K562 (cell line): ENCODE measurements around the gene ARHGAP32. TPM values are rescaled to one million over a fixed set of nuclear protein-coding genes. Genes with fewer than 3 reads are reported as not detected.

Source experiments
- POLR2B ChIP-seq: fragments of 450-650 bp; IDR thresholded peaks from 2 replicates; pipeline ENCODE4 v1.6.1; 2018; ENCODE audit warnings: low read depth; ENCODE audit not compliant: partially characterized antibody
- SMARCC2 ChIP-seq: fragments of 450-650 bp; IDR thresholded peaks from 2 replicates; pipeline ENCODE4 v1.6.1; 2017; ENCODE audit warnings: antibody characterized with exemption, moderate library complexity, mild to moderate bottlenecking, low read depth
- ZBTB7A ChIP-seq: IDR thresholded peaks from 2 replicates; pipeline ENCODE4 v1.6.1; 2011; ENCODE audit warnings: low read depth, mild to moderate bottlenecking, low read length, moderate library complexity, borderline replicate concordance; ENCODE audit not compliant: control insufficient read depth
- ZNF23 ChIP-seq: fragments of 250-450 bp; sonication (Bioruptor Pico); IDR thresholded peaks from 2 replicates; pipeline ENCODE4 v1.4.0; 2020; ENCODE audit warnings: mild to moderate bottlenecking
- polyA plus RNA-seq, 8 experiments: library from polyadenylated mRNA; depleted of rRNA in 4 of 8; stranded (reverse) in 5 of 8; unstranded in 3 of 8; fragments of >200 nt; fragmentation: Nextera tagmentation in 2 of 8; fragmentation: Illumina TruSeq in 1 of 8; extraction: Ambion mirVana in 2 of 8; extraction: Trizol in 1 of 8; gene quantifications; 2 replicates each; pipeline versions ENCODE4 v1.2.1 to v1.2.3, GENCODE V29; 2011 to 2014; ENCODE audit warnings: inconsistent platforms in 1 of 8, missing spikeins in 1 of 8
- total RNA-seq, 7 experiments: library from RNA; depleted of rRNA in 6 of 7; stranded (reverse); fragments of >200 nt in 6 of 7; fragmentation: Illumina TruSeq in 2 of 7; extraction: Trizol in 2 of 7; gene quantifications; 2 replicates each; pipeline versions ENCODE4 v1.2.1 to v1.2.3, GENCODE V29; 2011 to 2021; ENCODE audit warnings: low replicate concordance in 1 of 7
- TF ChIP-seq, protein P1 (sequence below): fragments of 450-650 bp; IDR thresholded peaks from 2 replicates; pipeline ENCODE4 v1.6.1; 2016; ENCODE audit warnings: mild to moderate bottlenecking, moderate library complexity
- TF ChIP-seq, protein P2 (sequence below): fragments of 450-650 bp; formaldehyde crosslinking; IDR thresholded peaks from 2 replicates; pipeline ENCODE4 v1.4.0; 2020; ENCODE audit warnings: mild to moderate bottlenecking

Gene ARHGAP32
- total and polyA plus RNA-seq, 9 of the 15 experiments (the other 6 are each of a cell fraction or from before 2014, with no cell fraction given), result 0.18 TPM; not detected in 8

GRCh38 chr11:129106788-129107187 is 85.3 kb downstream of the ARHGAP32 start (continued):
- TF ChIP-seq, protein P1, sequence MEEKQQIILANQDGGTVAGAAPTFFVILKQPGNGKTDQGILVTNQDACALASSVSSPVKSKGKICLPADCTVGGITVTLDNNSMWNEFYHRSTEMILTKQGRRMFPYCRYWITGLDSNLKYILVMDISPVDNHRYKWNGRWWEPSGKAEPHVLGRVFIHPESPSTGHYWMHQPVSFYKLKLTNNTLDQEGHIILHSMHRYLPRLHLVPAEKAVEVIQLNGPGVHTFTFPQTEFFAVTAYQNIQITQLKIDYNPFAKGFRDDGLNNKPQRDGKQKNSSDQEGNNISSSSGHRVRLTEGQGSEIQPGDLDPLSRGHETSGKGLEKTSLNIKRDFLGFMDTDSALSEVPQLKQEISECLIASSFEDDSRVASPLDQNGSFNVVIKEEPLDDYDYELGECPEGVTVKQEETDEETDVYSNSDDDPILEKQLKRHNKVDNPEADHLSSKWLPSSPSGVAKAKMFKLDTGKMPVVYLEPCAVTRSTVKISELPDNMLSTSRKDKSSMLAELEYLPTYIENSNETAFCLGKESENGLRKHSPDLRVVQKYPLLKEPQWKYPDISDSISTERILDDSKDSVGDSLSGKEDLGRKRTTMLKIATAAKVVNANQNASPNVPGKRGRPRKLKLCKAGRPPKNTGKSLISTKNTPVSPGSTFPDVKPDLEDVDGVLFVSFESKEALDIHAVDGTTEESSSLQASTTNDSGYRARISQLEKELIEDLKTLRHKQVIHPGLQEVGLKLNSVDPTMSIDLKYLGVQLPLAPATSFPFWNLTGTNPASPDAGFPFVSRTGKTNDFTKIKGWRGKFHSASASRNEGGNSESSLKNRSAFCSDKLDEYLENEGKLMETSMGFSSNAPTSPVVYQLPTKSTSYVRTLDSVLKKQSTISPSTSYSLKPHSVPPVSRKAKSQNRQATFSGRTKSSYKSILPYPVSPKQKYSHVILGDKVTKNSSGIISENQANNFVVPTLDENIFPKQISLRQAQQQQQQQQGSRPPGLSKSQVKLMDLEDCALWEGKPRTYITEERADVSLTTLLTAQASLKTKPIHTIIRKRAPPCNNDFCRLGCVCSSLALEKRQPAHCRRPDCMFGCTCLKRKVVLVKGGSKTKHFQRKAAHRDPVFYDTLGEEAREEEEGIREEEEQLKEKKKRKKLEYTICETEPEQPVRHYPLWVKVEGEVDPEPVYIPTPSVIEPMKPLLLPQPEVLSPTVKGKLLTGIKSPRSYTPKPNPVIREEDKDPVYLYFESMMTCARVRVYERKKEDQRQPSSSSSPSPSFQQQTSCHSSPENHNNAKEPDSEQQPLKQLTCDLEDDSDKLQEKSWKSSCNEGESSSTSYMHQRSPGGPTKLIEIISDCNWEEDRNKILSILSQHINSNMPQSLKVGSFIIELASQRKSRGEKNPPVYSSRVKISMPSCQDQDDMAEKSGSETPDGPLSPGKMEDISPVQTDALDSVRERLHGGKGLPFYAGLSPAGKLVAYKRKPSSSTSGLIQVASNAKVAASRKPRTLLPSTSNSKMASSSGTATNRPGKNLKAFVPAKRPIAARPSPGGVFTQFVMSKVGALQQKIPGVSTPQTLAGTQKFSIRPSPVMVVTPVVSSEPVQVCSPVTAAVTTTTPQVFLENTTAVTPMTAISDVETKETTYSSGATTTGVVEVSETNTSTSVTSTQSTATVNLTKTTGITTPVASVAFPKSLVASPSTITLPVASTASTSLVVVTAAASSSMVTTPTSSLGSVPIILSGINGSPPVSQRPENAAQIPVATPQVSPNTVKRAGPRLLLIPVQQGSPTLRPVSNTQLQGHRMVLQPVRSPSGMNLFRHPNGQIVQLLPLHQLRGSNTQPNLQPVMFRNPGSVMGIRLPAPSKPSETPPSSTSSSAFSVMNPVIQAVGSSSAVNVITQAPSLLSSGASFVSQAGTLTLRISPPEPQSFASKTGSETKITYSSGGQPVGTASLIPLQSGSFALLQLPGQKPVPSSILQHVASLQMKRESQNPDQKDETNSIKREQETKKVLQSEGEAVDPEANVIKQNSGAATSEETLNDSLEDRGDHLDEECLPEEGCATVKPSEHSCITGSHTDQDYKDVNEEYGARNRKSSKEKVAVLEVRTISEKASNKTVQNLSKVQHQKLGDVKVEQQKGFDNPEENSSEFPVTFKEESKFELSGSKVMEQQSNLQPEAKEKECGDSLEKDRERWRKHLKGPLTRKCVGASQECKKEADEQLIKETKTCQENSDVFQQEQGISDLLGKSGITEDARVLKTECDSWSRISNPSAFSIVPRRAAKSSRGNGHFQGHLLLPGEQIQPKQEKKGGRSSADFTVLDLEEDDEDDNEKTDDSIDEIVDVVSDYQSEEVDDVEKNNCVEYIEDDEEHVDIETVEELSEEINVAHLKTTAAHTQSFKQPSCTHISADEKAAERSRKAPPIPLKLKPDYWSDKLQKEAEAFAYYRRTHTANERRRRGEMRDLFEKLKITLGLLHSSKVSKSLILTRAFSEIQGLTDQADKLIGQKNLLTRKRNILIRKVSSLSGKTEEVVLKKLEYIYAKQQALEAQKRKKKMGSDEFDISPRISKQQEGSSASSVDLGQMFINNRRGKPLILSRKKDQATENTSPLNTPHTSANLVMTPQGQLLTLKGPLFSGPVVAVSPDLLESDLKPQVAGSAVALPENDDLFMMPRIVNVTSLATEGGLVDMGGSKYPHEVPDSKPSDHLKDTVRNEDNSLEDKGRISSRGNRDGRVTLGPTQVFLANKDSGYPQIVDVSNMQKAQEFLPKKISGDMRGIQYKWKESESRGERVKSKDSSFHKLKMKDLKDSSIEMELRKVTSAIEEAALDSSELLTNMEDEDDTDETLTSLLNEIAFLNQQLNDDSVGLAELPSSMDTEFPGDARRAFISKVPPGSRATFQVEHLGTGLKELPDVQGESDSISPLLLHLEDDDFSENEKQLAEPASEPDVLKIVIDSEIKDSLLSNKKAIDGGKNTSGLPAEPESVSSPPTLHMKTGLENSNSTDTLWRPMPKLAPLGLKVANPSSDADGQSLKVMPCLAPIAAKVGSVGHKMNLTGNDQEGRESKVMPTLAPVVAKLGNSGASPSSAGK, result no peak
- TF ChIP-seq POLR2B (no peak), ZNF23 (CRISPR knock-in tag) (no peak), SMARCC2 (no peak), ZBTB7A (no peak)
- TF ChIP-seq, protein P2, sequence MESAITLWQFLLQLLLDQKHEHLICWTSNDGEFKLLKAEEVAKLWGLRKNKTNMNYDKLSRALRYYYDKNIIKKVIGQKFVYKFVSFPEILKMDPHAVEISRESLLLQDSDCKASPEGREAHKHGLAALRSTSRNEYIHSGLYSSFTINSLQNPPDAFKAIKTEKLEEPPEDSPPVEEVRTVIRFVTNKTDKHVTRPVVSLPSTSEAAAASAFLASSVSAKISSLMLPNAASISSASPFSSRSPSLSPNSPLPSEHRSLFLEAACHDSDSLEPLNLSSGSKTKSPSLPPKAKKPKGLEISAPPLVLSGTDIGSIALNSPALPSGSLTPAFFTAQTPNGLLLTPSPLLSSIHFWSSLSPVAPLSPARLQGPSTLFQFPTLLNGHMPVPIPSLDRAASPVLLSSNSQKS (CRISPR knock-in tag), result no peak
- TF ChIP-seq, all 486 proteins: peak for 0
